Nephron progenitor cell (in vitro differentiated cells): ENCODE results near the gene MYBL2.
"Not testable (repeated sequence)": the region's sequence is repeated elsewhere in the genome, so short reads cannot be mapped to it uniquely, and the experiment has no call there.

Source experiments
- DNase-seq: peaks from one replicate; pipeline ENCODE4 v3.0.0; 2021
- H3K27ac Mint-ChIP-seq: 2 replicates; pipeline ENCODE4 v1.8.0; 2021; ENCODE audit warnings: mild to moderate bottlenecking, moderate library complexity, mixed read lengths
- H3K27me3 Mint-ChIP-seq: 2 replicates; pipeline ENCODE4 v1.8.0; 2021; ENCODE audit warnings: mild to moderate bottlenecking, low read depth, mixed read lengths; ENCODE audit not compliant: poor library complexity
- H3K36me3 Mint-ChIP-seq: 2 replicates; pipeline ENCODE4 v1.8.0; 2021; ENCODE audit warnings: low read depth, mixed read lengths
- H3K4me1 Mint-ChIP-seq: 2 replicates; pipeline ENCODE4 v1.8.0; 2021; ENCODE audit warnings: mixed read lengths
- H3K4me3 Mint-ChIP-seq: 2 replicates; pipeline ENCODE4 v1.8.0; 2021; ENCODE audit warnings: mild to moderate bottlenecking, moderate library complexity, mixed read lengths
- H3K9me3 Mint-ChIP-seq: 2 replicates; pipeline ENCODE4 v1.8.0; 2021; ENCODE audit warnings: mild to moderate bottlenecking, moderate library complexity, mixed read lengths
- TF ChIP-seq, protein P1 (sequence below): fragments of 200-600 bp; sonication (generic); IDR thresholded peaks from 2 replicates; pipeline ENCODE4 v1.5.0; 2021; ENCODE audit warnings: antibody characterized with exemption

Gene MYBL2

DNA sequence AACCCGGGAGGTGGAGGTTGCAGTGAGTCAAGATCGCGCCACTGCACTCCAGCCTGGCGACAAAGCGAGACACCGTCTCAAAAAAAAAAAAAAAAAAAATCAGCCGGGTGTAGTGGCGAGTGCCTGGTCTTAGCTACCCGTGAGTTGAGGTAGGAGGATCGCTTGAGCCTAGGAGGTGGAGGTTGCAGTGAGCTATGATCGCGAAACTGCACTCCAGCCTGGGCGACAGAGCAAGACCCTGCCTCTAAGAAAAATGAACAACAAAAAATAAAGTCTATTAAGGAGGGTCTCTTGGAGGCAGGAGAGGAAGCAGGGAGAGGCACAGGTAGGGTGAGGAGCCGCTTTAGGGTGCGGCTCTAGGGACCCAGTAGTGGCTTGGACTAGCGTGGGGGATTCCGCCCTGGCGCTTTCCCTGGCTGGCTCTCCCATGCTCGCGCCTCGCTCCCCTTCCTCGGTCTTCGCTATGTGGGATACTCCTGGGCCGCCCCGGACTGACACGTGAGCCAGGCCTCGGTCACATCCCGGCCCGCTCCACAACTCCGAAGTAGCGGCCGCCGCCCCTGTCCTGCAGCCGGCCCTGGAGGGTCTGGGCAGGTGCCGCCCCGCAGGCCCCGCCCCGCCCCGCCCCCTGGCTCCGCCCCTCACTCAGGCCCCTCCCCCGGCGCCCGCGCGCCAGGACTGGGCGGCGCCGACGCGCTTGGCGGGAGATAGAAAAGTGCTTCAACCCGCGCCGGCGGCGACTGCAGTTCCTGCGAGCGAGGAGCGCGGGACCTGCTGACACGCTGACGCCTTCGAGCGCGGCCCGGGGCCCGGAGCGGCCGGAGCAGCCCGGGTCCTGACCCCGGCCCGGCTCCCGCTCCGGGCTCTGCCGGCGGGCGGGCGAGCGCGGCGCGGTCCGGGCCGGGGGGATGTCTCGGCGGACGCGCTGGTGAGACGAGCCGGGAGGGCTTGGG is at the start of gene MYBL2:
MYBL2 (plus strand) TSS at position 739 of the 953 bp plus-strand sequence; CDS start at position 909, 170 bp downstream.
- Mint-ChIP-seq H3K9me3 (no peaks in the 10 kb centered on the region), H3K27ac (no peak within 1 kb of the TSS), H3K4me1 (peaks cover 26% of the 10 kb centered on the region), H3K27me3 (peaks cover 14% of the 10 kb centered on the region), H3K4me3 (peak within 1 kb of the TSS; percentile 84), H3K36me3 (no peaks in the 10 kb centered on the region)
- DNase-seq, result peak; percentile 82
- TF ChIP-seq, protein P1, sequence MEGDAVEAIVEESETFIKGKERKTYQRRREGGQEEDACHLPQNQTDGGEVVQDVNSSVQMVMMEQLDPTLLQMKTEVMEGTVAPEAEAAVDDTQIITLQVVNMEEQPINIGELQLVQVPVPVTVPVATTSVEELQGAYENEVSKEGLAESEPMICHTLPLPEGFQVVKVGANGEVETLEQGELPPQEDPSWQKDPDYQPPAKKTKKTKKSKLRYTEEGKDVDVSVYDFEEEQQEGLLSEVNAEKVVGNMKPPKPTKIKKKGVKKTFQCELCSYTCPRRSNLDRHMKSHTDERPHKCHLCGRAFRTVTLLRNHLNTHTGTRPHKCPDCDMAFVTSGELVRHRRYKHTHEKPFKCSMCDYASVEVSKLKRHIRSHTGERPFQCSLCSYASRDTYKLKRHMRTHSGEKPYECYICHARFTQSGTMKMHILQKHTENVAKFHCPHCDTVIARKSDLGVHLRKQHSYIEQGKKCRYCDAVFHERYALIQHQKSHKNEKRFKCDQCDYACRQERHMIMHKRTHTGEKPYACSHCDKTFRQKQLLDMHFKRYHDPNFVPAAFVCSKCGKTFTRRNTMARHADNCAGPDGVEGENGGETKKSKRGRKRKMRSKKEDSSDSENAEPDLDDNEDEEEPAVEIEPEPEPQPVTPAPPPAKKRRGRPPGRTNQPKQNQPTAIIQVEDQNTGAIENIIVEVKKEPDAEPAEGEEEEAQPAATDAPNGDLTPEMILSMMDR, result no peak

DNA sequence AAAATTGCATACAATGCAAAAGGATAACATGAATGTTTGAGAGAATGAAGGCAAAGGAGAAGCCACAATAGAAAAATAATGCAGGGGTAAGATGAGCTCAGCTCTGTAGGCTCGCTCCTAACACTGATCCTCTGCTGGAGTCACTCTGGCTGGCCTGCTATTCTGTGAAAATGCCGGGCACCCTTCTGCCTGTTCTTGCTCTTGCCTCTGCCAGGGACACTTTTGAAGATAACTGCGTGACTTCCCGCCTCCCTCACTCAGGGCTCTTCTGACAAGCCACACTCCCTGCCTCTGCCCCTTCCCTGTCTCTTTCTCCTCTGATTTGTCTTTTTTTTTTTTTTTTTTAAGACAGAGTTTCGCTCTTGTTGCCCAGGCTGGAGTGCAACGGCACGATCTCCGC is 35.3 kb upstream of the MYBL2 start:
- DNase-seq, result no peak
- Mint-ChIP-seq H3K4me3 (no peak overlapping the region), H3K27ac (peak overlapping the region; percentile 25), H3K36me3 (peaks cover 67% of the 10 kb centered on the region), H3K9me3 (no peaks in the 10 kb centered on the region), H3K27me3 (peaks cover 3% of the 10 kb centered on the region), H3K4me1 (no peaks in the 10 kb centered on the region)
- TF ChIP-seq, protein P1, result no peak

DNA sequence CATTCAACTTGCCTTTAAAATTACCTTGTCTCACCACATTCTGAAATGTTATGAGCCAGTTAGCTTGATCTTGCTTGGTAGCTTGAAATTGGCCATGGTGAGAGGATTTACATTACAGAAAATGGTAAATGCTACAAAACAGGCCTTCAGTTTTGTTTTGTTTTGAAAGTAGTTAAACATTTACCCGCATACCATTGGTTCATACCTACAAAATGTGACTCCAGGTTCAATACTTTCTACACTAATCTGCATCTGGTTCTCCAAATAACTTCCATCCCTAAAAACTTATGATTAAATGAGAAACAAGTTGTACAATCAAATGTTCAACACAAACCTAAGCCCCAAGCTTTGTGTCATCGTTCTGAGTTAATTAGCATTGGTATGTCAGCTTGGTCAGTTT is 30.5 kb upstream of the MYBL2 start:
- no peaks in the 10 kb centered on the region for H3K9me3 Mint-ChIP-seq
- H3K4me3 Mint-ChIP-seq, result no peak overlapping the region
- no peaks in the 10 kb centered on the region for H3K4me1 Mint-ChIP-seq
- H3K36me3 Mint-ChIP-seq, result peaks cover 71% of the 10 kb centered on the region
- peaks cover 3% of the 10 kb centered on the region for H3K27me3 Mint-ChIP-seq
- no peak for DNase-seq
- H3K27ac Mint-ChIP-seq, result no peak overlapping the region
- TF ChIP-seq, protein P1, result no peak

DNA sequence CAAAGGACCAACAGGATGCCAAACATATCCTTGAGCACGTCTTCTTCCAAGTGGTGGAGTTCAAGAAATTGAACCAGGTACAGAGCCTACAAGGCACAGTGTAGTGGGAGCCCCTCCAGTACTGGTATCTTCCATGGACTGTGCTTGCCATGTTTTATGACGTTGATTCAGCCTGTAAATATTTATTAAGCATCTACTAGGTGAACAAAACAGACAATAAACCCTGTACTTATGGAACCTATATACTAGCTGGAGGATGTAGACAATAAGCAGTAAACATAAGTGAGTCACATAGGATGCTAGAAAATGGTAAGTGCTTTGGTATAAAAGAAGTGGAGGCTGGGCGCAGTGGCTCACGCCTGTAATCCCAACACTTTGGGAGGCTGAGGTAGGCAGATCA is 24.4 kb upstream of the MYBL2 start:
- H3K4me3 Mint-ChIP-seq, result no peak overlapping the region
- DNase-seq, result no peak
- peaks cover 43% of the 10 kb centered on the region for H3K36me3 Mint-ChIP-seq

DNA sequence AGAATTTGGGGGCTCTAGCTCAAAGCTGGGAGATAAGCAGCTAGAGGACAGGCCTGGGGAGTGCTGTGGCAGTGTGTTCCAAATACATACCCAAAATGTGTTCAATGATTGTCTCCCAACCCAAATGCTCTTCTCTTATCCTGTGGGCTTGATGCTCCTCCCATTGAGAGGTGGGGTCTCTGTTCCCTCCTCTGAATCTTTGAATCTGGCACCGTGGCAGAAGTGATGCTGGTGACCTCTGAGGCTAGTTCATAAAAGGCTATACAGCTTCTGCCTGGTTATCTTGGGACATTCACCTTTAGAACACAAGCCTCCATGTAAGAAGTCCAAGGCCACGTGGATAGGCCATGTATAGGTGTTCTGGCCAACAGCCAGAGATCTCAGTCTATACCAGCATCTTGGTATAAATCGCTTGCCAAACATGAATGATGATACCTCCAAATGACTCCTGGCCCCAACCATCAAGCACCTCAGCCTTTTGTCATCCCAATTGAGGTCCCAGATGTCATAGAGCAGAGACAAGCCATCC is 15.9 kb upstream of the MYBL2 start:
- TF ChIP-seq, protein P1, result no peak
- H3K4me3 Mint-ChIP-seq, result no peak overlapping the region
- H3K27me3 Mint-ChIP-seq, result peaks cover 4% of the 10 kb centered on the region
- H3K4me1 Mint-ChIP-seq, result peaks cover under 1% of the 10 kb centered on the region
- no peak overlapping the region for H3K27ac Mint-ChIP-seq
- peaks cover 12% of the 10 kb centered on the region for H3K36me3 Mint-ChIP-seq
- no peaks in the 10 kb centered on the region for H3K9me3 Mint-ChIP-seq
- no peak for DNase-seq

More for the DNA sequence above, 24.4 kb upstream of the MYBL2 start:
- H3K9me3 Mint-ChIP-seq, result no peaks in the 10 kb centered on the region
- H3K4me1 Mint-ChIP-seq, result no peaks in the 10 kb centered on the region
- no peak overlapping the region for H3K27ac Mint-ChIP-seq
- TF ChIP-seq, protein P1, result no peak
- no peaks in the 10 kb centered on the region for H3K27me3 Mint-ChIP-seq

DNA sequence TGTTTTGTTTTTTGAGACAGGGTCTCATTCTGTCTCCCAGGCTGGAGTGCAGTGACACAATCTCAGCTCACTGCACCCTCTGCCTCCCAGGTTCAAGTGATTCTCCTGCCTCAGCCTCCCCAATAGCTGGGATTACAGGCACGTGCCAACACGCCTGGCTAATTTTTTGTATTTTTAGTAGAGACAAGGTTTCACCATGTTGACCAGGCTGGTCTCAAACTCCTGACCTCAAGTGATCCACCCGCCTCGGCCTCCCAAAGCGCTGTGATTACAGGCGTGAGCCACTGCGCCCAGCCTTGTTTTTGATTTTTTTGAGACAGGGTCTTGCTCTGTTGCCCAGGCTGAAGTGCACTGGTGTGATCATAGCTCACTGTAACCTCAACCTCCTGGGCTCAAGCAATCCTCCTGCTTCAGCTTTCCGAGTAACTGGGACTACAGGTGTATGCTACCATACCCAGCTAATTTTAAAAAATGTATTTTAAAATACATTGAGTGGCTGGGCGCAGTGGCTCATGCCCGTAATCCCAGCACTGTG is 15.2 kb upstream of the MYBL2 start:
- not testable (repeated sequence) for H3K4me1 Mint-ChIP-seq, H3K4me3 Mint-ChIP-seq, DNase-seq, H3K36me3 Mint-ChIP-seq, H3K27ac Mint-ChIP-seq, H3K9me3 Mint-ChIP-seq, H3K27me3 Mint-ChIP-seq
